Suprapubic skin (tissue), 4 donors: ENCODE measurements around the gene NOD1. TPM values are rescaled to one million over a fixed set of nuclear protein-coding genes. Genes with fewer than 3 reads are reported as not detected.

Source experiments
- total RNA-seq, 4 donors: library from RNA; depleted of rRNA; stranded (reverse); fragments of >200 nt; gene quantifications; one replicate each; pipeline ENCODE4 v1.1.0, GENCODE V29; 2016

The NOD1 gene
- total RNA-seq, 4 donors from 2014 or later = 9.2 to 22.8 (median 13.4) TPM

Other genes starting within 250 kb of the NOD1 start
- 10 to 100 TPM; 23.8 to 39.3 (median 34.6) TPM for gene ZNRF2, start 194.2 kb downstream of the NOD1 start, total RNA-seq
- 10 to 100 TPM; 13.7 to 76.1 (median 54.1) TPM for gene GGCT, start 26.0 kb upstream of the NOD1 start, total RNA-seq
- gene GARS1, start 116.1 kb upstream of the NOD1 start, total RNA-seq = 100 to 1,000 TPM in 2 of 4 donors, 10 to 100 TPM in 2; 72.5 to 116 (median 97.6) TPM
- under 1 TPM in 1 of 4 donors, not detected in 3; 0.55 TPM for gene CRHR2, start 203.7 kb upstream of the NOD1 start, total RNA-seq